Right kidney (tissue), 1 donor: ENCODE data around the gene CANT1.
"Not testable (repeated sequence)": the region's sequence is repeated elsewhere in the genome, so short reads cannot be mapped to it uniquely, and the experiment has no call there.

Experiments used
- DNase-seq: peaks from one replicate; pipeline ENCODE4 v3.0.0-alpha.2; 2016

The CANT1 gene

DNA sequence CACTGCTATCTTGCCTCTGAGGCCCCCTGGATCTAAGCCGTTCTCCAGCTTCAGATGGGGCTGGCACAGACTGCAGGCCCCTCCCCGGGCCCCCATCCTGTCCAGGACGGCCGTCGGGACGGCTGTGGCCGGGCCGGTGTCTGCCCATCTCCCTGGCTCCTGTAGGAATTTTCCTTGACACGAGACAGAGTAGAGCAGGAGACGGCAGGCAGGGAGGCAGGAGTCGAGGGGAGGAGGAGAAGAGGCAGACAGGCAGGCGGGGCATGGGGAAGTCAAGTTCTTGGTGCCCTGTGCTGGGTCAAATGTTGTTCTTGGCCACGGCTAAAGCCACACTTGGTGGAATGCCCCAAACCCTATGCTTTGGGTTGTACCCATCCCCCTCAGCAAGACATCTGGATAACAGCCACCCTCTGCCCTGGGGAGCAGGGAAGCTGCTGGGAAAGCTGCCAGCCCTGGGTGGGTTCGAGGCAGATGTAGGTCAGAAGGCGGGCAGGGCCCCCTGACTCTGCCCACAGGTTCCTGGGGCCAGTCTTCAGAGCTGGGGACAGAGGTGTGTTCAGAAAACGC is 18.4 kb upstream of the CANT1 start:
- no peak for DNase-seq

DNA sequence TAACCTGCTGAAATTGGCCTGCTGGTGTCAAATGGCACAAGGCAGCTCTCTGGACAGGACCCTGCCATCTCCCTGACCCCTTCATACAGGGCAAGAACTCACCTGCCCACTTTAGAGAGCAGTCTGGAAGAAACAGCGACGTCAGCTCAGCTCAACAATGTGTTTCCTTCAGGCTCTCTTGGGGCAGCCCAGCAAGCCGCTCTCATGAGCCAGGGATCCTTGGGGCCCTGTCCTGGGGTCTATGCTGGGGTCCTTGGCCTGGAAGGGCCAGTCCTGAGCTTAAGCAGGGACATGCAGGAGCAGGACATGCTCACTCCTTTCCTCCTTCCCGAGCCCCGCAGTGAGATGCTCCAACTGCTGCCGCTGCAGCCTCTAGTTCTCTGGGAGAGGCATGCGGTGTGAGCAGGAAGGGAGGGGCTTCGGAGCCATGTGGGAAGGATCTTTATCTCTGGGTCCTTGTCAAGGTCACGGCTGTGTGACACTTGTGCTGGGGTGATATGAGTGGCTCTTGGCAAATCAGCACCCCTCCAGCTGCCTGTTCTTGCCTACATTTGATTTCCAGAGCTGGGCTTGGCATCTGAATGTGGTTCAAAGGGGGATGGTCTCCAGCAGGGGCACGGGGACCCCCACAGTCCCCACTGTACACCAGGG is 17.8 kb upstream of the CANT1 start:
- DNase-seq: no peak

DNA sequence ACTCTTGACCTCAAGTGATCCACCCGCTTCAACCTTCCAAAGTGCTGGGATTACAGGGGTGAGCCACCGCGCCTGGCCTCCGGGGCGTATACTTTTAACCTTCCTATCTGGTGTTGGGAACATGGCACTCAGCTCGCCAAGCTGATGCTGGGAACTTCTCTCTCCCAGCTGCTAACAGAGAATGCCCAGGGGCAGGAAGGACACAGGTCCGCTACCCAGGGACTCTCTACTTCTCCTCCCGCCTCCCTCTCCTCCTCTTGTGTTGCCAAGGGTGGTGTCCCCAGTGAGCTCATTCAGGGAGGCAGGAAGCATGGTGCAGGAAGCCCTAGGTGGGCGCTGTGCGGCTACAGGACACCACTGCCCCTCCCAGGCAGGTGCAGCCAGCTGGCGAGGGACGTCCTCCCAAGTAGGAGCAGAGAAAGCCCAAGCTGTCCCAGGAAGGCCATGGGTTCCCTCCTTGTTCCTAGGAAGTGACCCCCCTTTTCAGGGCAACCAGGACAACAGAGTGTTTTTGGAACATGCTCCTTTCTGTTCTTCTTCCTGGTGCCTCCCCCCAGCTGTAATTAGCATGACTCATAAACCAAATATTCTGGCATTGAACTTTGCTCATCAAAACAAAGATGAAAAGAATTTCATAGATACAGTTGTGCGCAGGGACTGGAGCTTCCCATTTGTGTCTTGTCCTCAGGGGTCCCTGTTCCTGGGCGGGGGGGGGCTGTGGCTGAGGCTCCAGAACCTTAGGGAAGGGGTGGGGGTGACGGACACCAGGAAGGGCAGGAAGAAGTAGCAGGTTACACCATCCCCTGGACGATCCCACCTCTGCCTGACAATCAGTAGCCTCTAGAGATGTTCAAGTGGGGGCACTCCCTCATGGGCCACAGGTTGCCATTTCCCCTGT is 17.1 kb upstream of the CANT1 start:
- no peak for DNase-seq

DNA sequence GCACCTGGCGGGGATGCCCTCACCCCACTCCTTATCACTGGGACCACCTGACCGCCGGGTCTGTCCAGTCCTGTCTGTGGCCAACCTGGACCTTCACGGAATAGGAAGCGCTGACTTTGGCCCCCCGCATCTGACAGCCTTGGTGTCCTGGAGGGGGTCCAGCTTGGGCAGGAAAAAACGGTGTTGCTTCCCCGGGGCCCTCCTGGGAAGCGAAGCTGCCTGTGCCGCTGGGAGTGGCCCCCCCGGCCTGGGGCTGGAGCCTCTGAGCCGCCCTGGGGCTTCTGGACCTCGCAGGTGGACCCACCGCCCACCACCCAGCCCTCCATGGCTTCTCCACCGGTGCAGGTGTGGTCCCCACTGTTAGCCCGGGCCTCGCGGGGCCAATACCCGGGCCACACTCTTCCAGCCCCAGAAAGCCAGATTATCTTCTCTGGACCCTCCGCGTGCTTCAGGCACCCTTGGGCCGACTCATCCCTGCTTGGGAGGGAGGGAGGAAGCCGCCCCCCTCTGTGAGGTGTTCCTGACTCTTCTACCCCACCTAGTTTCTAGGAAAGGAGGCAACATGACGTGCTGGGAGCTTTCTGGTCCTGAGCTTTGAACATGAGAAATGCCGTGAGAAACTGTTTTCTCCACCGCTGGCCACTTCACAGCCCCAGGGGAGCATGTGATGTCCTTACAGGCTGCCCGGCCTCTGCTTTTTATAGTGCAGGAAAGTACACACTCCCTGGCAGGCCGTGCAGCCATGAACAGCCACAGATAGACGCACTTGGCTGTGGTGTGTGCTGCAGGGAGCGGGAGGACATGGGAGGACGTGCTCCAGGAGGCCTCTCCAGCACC is 15.6 kb upstream of the CANT1 start:
- no peak for DNase-seq

DNA sequence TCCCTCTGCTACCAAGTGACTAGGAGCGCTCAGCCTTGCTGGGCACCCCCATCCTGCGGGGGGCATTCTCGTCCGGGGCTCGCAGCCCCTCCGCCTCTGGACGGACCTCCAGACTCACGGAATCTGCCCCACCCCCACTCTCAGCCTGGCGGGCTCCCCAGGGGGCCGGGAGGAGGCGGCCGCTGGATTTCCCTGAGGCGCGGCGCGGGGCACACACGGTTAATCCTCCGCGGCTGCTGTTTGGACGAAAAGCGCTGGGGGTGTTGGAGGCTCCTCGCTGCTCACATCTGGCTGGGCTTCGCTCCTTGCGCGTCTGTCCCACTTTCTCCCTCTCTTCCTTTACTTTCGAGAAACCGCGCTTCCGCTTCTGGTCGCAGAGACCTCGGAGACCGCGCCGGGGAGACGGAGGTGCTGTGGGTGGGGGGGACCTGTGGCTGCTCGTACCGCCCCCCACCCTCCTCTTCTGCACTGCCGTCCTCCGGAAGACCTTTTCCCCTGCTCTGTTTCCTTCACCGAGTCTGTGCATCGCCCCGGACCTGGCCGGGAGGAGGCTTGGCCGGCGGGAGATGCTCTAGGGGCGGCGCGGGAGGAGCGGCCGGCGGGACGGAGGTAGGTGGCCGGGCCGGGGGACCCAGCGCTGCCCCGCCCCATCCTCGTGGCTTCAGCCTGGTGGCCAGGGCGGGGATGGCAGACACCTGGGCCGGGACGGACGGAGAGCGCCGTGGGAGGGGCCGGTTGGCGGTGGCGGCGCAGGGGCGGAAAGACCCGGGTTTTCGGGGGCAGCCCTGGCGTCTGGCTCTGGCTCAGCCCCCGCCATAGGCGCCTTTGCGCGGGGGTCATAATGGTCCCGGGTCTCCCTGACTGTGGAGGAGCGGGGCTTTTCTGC is 14.6 kb upstream of the CANT1 start, which contains the start of gene C1QTNF1:
Gene C1QTNF1, plus strand, starts transcription at position 284 of the 886 bp plus-strand sequence. CDS start 19,800 bp downstream, outside the sequence.
- peak; percentile 67 for DNase-seq

DNA sequence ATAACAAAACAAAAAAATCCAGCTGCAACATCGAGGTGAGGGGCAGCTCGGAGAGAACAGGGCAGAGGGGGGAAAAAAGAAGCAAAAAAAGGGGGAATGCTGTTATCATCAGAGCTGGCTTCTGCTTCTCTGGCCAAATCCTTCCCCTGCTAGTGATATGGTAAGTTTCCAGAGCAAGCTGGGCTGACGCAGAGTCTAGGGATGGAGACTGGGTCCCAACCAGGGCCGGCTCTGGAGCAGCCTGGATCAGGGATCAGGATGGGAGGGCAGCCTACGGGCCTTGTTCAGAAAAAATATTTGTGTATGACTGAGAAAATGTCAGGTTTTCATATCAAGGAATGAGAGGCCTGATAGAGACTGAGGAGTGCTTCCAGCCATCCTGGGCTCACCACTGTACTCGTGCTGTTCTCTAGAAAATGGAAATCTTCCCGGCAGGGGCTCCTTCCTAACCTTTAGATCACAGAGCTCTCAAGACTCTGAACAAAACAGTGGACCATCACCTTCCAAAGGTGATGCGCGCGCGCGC is 13.7 kb upstream of the CANT1 start:
- DNase-seq: no peak

DNA sequence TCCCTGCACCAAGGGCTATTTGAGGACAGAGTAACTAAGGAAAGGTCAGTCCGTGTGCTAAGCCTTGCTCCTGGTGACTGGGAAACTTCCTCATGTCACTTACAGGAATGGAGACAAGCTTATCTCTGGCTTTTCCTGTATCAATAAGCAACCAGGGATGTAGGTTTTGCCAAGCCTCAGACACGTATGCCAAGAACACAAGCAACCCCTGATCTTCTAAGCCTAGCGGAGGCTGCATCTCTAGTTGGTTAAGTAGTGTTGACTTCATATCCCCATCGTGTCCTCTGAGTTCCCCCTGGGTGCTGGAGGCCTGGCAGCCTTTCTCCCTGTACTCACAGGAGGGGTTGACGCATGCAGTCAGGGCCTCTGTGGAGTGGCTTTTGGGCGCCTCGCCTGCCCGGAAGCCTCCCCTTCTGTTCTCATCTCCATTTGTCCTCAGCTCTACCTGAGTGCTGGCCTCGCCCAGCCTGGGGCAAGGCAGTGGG is 13.0 kb upstream of the CANT1 start:
- DNase-seq: no peak

DNA sequence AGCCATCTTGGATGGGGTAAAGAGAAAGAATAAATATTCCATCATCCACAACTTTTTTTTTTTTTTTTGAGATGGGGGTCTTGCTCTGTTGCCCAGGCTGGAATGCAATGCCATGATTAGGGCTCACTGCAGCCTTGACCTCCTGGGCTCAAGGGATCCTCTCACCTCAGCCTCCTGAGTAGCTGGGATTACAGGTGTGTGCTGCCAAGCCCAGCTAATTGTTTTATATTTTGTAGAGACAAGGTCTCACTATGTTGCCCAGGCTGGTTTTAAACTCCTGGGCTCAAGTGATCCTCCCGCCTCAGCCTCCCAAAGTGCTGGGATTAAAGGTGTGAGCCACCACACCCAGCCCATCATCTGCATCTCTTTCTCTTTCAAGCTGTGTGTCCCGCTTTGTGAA is 12.4 kb upstream of the CANT1 start:
- not testable (repeated sequence) for DNase-seq

DNA sequence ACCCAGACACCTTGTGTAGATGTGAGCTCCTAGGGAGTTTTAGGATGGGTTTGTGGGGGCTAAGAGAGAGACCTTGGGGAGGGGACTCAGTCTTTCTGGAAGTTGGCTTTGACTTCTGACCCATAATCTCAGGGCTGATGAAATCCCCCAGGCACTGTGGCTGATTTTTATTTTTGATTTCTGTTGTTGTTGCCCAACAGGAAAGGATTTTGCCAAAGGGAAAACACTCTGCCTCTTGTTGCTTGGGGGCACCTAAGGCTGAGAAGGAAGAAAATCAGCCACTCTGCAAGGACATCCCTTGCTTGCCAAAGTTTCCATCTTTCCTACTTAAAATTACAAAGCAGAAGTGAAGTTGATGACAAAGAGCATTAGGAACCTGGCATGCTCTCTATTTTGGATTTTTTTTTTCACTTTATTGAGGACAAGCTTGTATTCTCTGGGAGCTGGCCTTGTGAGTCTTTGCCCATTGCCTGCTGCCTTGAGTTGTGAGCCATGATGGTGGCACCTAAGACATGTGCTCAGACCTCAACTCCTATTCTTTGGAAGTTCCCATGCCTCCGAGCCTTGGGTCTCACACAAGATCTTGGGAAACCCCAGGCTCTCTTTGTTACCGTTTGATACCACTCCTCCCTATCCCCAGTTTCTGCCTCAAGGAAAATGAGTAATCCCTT is 11.2 kb upstream of the CANT1 start:
- DNase-seq: no peak

DNA sequence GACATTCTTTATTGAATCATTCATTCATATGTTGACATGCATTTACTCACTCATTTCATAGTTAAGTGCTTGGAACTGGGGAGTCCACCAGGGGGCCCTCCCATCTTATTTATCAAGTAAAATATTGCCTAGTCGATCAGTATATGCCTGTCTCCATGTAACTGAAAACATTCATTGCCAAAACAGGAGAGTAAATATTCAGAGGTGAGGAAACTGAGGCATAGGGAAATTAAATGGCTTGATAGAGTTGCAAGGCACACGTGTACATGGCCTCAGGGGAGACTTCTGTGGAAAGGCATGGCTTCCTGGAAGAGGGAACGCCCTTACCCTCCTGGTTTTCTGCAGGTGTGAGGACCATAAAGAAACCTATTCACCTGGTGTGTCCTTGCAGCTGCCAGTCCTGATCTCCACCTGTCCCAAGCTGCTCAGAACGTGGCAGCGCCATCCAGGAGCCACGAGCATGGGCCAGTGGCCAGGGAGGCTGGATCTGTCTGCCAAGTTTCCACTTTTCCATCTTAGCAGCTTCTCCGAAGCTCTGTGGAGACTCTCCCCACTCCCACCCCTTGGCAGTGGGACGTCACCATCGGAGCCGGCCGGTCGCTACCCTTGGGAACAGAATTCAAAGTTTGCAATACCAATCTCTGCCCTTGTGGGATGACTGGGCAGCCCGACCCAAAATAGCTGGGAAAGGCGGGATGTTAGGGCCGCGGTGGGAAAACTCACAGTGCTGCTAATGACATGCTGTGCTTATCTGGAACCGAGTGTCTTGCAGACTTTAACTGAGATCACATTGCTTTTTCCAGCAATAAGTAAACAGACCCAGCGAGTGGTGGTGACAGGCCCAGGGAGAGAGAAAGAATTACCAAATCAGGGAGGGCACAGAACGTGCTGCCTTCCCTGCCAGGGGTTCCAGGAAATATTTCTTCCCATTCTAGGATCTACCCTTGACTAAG is 10.3 kb upstream of the CANT1 start:
- DNase-seq: no peak

DNA sequence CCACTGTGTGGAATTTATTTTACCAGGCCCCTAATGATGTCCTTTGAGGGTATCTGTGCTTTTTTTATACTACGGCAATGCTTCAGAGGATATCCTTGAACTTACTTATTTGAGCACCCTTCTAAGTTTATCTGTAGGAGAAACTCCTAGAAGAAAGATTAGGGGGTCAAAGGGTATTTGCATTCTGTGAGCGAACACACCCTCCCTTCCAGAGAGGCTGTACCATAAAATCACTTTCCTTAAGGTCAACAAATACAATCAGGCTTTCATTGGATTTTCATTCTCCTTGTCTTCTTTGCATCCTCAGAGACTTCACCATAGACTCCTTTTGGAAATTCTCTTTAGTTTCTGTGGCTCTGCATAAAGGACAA is 9.7 kb upstream of the CANT1 start:
- DNase-seq: no peak

DNA sequence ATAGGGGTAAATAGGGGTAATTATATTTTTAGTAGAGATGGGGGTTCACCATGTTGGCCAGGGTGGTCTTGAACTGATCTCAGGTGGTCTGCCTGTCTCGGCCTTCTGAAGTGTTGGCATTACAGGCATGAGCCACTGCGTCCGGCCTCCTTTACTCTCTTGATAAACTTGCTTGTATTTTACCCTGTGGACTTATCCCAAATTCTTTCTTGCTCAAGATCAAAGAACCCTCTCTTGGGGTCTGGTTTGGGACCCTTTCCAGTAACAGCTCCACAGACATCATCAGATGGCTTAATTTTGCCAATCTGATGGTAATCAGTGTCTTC is 8.8 kb upstream of the CANT1 start:
- DNase-seq: no peak

DNA sequence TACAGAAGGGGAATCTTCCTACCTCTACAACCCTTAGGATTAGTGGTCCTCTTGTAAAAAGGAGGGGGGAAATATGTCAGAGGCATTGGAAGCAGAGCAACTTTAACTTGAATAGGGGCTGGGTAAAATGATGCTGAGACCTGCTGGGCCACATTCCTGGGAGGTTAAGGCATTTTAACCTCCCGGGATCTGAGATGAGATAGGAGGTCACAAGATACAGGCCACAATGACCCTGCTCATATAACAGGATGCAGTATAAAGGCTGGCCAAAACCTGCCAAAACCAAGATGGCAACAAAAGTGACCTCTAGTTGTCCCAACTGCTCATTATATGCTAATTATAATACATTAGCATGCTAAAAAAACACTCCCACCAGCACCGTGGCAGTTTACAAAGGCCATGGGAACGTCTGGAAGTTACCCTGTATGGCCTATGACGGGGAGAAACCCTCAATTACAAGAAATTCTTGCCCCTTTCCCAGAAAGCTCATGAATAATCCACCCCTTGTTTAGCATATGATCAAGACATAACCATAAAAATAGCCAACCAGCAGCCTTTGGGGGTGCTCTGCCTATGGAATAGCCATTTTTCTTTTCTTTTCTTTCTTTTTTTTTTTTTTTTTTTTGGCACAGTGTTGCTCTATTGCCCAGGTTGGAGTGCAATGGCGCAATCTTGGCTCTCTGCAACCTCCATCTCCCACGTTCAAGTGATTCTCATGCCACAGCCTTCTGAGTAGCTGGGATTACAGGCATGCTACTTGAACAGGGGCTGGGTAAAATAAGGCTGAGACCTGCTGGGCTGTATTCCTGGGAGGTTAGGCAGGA is 8.2 kb upstream of the CANT1 start:
- no peak for DNase-seq

DNA sequence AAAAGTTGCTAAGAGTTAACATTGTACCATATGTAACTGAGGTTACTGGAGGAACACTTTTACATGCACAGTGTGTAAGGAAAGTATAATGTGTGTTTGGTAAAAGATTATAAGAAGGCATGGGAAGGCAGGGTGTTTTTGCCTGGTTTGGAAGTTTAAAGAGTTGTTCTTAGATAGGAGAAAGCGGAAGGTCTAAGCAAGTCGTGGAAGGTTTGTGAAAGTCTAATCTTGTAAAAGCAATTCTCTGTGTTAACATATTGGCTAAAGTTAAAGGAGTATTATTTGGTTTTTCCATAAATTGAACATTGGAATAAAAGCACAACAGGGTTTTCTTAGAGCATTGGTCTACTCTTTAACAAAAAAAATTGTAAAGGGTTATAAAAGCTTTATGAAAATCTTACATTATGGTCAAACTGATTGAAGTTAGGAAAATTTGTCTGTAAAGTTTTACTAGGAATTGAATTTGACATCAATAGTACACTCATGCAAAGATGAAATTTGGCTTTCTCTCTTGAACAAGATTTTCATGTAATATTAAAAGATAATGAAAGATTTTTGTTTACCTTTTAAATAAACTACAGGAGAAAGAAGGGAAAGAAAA is 4.7 kb upstream of the CANT1 start:
- no peak for DNase-seq

DNA sequence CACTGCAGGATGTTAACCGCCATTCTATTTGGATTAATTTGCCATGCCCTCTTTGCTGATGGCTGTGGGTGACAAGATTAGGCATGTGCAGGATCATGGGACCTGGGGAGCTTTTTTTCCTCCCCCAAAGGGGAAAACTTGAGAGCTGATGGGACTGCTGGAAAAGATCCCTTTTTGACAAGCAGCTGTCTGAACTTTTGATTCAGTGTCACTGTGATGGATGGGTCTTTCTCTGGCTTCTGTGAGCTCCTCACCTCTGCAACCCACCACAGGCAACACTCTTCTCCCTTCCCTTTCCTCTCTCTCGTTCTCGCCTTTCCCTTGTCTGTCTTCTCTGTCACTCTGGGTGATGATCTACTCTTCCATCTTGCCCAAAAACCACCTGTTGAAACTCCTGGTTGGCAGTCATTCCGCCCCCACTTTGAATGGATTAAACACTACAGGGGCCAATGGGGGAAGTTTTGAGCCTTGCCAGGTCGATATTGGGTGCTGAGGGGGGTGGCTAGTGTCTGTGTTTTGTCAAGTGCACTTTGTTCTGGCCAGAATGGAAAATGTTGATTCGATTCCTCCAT is 3.1 kb upstream of the CANT1 start:
- no peak for DNase-seq

DNA sequence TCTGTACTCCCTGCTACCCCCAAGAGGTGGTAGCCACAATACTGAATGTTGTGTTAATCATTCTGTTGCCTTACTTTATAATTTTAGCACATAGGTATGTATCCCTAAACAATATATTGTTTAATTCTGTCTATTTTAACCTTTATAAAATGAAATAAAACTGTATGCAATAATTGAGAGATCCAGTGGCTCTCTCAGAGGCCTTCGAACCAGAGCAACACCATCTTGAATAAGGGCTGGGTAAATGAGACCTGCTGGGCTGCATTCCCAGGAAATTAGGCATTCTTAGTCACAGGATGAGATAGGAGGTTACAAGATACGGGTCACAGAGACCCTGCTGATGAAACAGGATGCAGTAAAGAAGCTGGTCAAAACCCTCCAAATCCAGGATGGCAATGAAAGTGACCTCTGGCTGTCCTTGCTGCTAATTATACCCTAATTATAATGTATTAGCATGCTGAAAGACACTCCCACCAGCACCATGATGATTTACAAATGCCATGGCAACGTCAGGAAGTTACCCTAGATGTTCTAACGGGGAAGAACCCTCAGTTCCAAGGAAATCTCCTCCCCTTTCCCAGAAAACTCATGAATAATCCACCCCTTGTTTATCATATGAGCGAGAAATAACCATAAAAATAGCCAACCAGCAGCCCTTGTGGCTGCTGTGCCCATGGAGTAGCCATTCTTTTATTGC is 2.0 kb upstream of the CANT1 start:
- no peak for DNase-seq

DNA sequence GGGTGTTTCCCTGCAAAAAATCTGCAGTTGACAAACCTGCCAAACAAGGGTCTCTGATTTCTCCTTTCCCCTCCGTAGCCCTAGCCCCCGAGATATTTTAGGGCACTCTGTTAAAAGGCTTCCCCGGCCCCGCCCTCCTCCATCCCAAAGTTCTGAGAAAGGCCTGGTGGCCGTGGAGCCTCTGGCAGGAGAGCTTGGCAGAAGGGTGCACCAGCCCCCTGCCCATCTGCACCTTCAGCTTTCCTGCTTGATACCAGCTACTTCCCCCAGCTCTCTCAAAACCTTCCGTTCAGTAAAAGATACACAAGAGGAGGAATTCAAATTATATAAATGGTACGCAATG is 711 bp upstream of the CANT1 start:
- DNase-seq: no peak
